Stimulated activated CD4-positive, alpha-beta T cell treated with anti-CD3 and anti-CD28 coated beads, Interleukin-1b, Interleukin-23, amount 100 ng/mL, for 48 hours (primary cell): Measurements from ENCODE around the gene SERTAD2.

Experiments used
- DNase-seq: peaks from one replicate; pipeline ENCODE4 v3.0.0-alpha.2; 2020

SERTAD2 gene

GRCh38 chr2:64607381-64608304, 46.1 kb downstream of the SERTAD2 start:
- no peak for DNase-seq

GRCh38 chr2:64606479-64607363, 47.0 kb downstream of the SERTAD2 start:
- DNase-seq, result peak; percentile 94

- no peak for DNase-seq
These were observed 47.7 kb downstream of the SERTAD2 start for GRCh38 chr2:64605991-64606478.

GRCh38 chr2:64605026-64605471, 48.7 kb downstream of the SERTAD2 start:
- no peak for DNase-seq

GRCh38 chr2:64604155-64604554, 49.6 kb downstream of the SERTAD2 start:
- DNase-seq, result no peak

GRCh38 chr2:64602436-64602835, 51.3 kb downstream of the SERTAD2 start:
- no peak for DNase-seq

GRCh38 chr2:64601785-64602391, 51.8 kb downstream of the SERTAD2 start:
- no peak for DNase-seq

- no peak for DNase-seq
These were observed 52.5 kb downstream of the SERTAD2 start for GRCh38 chr2:64601034-64601754.

- no peak for DNase-seq
These were observed 54.2 kb downstream of the SERTAD2 start for GRCh38 chr2:64599469-64599868.

GRCh38 chr2:64598226-64598625, 55.5 kb downstream of the SERTAD2 start:
- no peak for DNase-seq

- DNase-seq, result no peak
These were observed 58.1 kb downstream of the SERTAD2 start for GRCh38 chr2:64595397-64596176.

GRCh38 chr2:64594226-64594989, 59.3 kb downstream of the SERTAD2 start:
- no peak for DNase-seq

GRCh38 chr2:64593035-64593655, 60.6 kb downstream of the SERTAD2 start:
- no peak for DNase-seq

- DNase-seq, result no peak
These were observed 62.5 kb downstream of the SERTAD2 start for GRCh38 chr2:64591188-64591587.

GRCh38 chr2:64587561-64587960, 66.2 kb downstream of the SERTAD2 start:
- no peak for DNase-seq

- DNase-seq, result no peak
These were observed 66.7 kb downstream of the SERTAD2 start for GRCh38 chr2:64586883-64587481.

GRCh38 chr2:64586054-64586453, 67.7 kb downstream of the SERTAD2 start:
- DNase-seq, result no peak

- DNase-seq, result no peak
These were observed 70.9 kb downstream of the SERTAD2 start for GRCh38 chr2:64582774-64583340.

- DNase-seq, result no peak
These were observed 71.8 kb downstream of the SERTAD2 start for GRCh38 chr2:64581777-64582539.
